ENCODE data around the gene MDH1.
"Not testable (repeated sequence)": the region's sequence is repeated elsewhere in the genome, so short reads cannot be mapped to it uniquely, and the experiment has no call there.

The MDH1 gene

GRCh38 chr2:63589148-63589958 is 590 bp downstream of the MDH1 start:
- DNase-seq (ENCODE audit: low spot score), result no peak

GRCh38 chr2:63590626-63591408 is 2.1 kb downstream of the MDH1 start:
- DNase-seq (ENCODE audit: low spot score), result no peak

- no peak for DNase-seq (ENCODE audit: low spot score)
Measured at GRCh38 chr2:63591566-63592175, 2.9 kb downstream of the MDH1 start.

- no peak for DNase-seq (ENCODE audit: low spot score)
Measured at GRCh38 chr2:63594660-63595059, 5.9 kb downstream of the MDH1 start.

GRCh38 chr2:63596401-63596883 is 7.7 kb downstream of the MDH1 start:
- no peak for DNase-seq (ENCODE audit: low spot score)

- DNase-seq (ENCODE audit: low spot score), result no peak
Measured at GRCh38 chr2:63598981-63599380, 10.2 kb downstream of the MDH1 start.

- DNase-seq (ENCODE audit: low spot score), result no peak
Measured at GRCh38 chr2:63600881-63601460, 12.2 kb downstream of the MDH1 start.

- DNase-seq (ENCODE audit: low spot score), result no peak
Measured at GRCh38 chr2:63604666-63605065, 15.9 kb downstream of the MDH1 start.

- DNase-seq (ENCODE audit: low spot score), result not testable (repeated sequence)
Measured at GRCh38 chr2:63608865-63609264, 20.1 kb downstream of the MDH1 start.

GRCh38 chr2:63610525-63610924 is 21.8 kb downstream of the MDH1 start:
- no peak for DNase-seq (ENCODE audit: low spot score)

- no peak for DNase-seq (ENCODE audit: low spot score)
Measured at GRCh38 chr2:63613391-63613901, 24.7 kb downstream of the MDH1 start.

GRCh38 chr2:63614448-63614968 is 25.7 kb downstream of the MDH1 start:
- no peak for DNase-seq (ENCODE audit: low spot score)

GRCh38 chr2:63614983-63615945 is 26.5 kb downstream of the MDH1 start:
- no peak for DNase-seq (ENCODE audit: low spot score)

- no peak for DNase-seq (ENCODE audit: low spot score)
Measured at GRCh38 chr2:63617366-63617765, 28.6 kb downstream of the MDH1 start.

GRCh38 chr2:63619328-63619727 is 30.6 kb downstream of the MDH1 start:
- no peak for DNase-seq (ENCODE audit: low spot score)

GRCh38 chr2:63622751-63623150 is 34.0 kb downstream of the MDH1 start:
- no peak for DNase-seq (ENCODE audit: low spot score)

- DNase-seq (ENCODE audit: low spot score), result not testable (repeated sequence)
Measured at GRCh38 chr2:63623763-63624162, 35.0 kb downstream of the MDH1 start.

- no peak for DNase-seq (ENCODE audit: low spot score)
Measured at GRCh38 chr2:63627866-63628265, 39.1 kb downstream of the MDH1 start.

GRCh38 chr2:63628403-63628942 is 39.7 kb downstream of the MDH1 start:
- no peak for DNase-seq (ENCODE audit: low spot score)

- no peak for DNase-seq (ENCODE audit: low spot score)
Measured at GRCh38 chr2:63631501-63631900, 42.7 kb downstream of the MDH1 start.
